Neural progenitor cell (in vitro differentiated cells): ENCODE data around the gene RARRES2. TPM values are rescaled to one million over a fixed set of nuclear protein-coding genes. Genes with fewer than 3 reads are reported as not detected.

Experiments used
- total RNA-seq: library from RNA; depleted of rRNA; stranded (reverse); fragments of >200 nt; gene quantifications from 2 replicates; pipeline ENCODE4 v1.2.3, GENCODE V29; 2015; ENCODE audit warnings: low replicate concordance

The RARRES2 gene
- total RNA-seq, 1 donor from 2014 or later: 0.19 TPM

Other genes with a start within 250 kb of the RARRES2 start
- 2.0 and 14.3 TPM in 2 replicates for gene LRRC61, start 18.3 kb downstream of the RARRES2 start, total RNA-seq
- not detected in 2 replicates for gene ACTR3C, start 18.1 kb downstream of the RARRES2 start, total RNA-seq
- gene REPIN1, start 27.2 kb upstream of the RARRES2 start, total RNA-seq: 18.0 and 58.9 TPM in 2 replicates
- gene ZNF775, start 37.7 kb upstream of the RARRES2 start, total RNA-seq: 3.0 and 26.1 TPM in 2 replicates
- not detected in 2 replicates for gene GIMAP8, start 109.0 kb upstream of the RARRES2 start, total RNA-seq
- gene GIMAP7, start 173.2 kb upstream of the RARRES2 start, total RNA-seq: not detected in 2 replicates
- not detected in 2 replicates for gene GIMAP4, start 225.8 kb upstream of the RARRES2 start, total RNA-seq